Measurements from ENCODE around the gene ADGRL3. TPM values are rescaled to one million over a fixed set of nuclear protein-coding genes. Genes with fewer than 3 reads are reported as not detected.
"Not testable (repeated sequence)": the region's sequence is repeated elsewhere in the genome, so short reads cannot be mapped to it uniquely, and the experiment has no call there.

ADGRL3 gene
- polyA plus RNA-seq, 1 donor, result 31.1 TPM

DNA sequence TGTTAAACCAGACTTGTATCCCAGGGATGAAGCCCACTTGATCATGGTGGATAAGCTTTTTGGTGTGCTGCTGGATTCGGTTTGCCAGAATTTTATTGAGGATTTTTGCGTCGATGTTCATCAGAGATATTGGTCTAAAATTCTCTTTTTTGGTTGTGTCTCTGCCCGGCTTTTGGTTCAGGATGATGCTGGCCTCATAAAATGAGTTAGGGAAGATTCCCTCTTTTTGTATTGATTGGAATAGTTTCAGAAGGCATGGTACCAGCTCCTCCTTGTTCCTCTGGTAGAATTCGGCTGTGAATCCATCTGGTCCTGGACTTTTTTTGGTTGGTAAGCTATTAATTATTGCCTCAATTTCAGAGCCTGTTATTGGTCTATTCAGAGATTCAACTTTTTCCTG lies 556.8 kb downstream of the ADGRL3 start:
- DNase-seq, result not testable (repeated sequence)

DNA sequence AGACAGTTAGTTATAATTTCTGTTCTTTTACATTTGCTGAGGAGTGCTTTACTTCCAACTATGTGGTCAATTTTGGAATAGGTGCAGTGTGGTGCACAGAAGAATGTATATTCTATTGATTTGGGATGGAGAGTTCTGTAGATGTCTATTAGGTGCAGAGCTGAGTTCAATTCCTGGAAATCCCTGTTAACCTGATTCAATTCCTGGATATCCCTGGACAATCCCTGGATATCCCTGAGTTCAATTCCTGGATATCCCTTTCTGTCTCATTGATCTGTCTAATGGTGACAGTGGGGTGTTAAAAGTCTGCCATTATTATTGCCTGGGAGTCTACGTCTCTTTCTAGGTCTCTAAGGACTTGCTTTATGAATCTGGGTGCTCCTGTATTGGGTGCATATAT lies 557.9 kb downstream of the ADGRL3 start:
- not testable (repeated sequence) for DNase-seq

- not testable (repeated sequence) for DNase-seq
Observed at GRCh38 chr4:61758596-61758995, 558.5 kb downstream of the ADGRL3 start.

GRCh38 chr4:61759245-61759644 lies 559.1 kb downstream of the ADGRL3 start:
- DNase-seq, result not testable (repeated sequence)

- DNase-seq, result not testable (repeated sequence)
Observed at GRCh38 chr4:61759885-61760284, 559.8 kb downstream of the ADGRL3 start.

DNA sequence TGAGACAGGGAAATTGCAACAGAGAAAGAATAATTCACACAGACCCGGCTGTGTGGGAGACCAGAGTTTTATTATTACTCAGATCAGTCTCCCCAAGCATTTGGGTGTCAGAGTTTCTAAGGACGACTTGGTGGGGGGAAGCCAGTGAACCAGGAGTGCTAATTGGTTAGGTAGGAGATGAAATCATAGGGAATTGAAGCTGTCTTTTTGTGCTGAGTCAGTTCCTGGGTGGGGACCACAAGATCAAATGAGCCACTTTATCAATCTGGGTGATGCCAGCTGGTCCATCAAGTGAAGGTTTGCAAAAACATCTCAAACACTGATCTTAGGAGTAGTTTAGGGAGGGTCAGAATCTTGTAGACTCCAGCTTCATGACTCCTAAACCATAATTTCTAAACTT lies 560.7 kb downstream of the ADGRL3 start:
- DNase-seq, result no peak

- DNase-seq, result no peak
Observed at GRCh38 chr4:61762722-61763627, 562.8 kb downstream of the ADGRL3 start.

DNA sequence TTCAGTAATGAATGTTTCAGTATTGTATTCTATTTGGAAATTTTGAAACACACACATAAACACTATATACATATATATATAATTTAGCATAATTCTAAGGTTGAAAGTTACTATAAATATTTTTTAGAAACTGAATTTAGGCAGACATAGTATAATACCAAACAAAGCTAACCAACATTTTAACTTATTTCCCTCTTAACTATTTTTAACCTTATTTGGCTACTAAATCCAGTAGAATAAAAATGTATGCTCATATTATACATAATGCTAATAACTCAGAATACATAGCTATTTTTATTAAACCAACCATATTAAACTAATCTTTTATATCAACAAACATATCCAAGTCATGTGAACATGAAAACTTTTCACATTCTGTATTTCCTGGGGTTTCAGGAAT lies 563.6 kb downstream of the ADGRL3 start:
- no peak for DNase-seq

DNA sequence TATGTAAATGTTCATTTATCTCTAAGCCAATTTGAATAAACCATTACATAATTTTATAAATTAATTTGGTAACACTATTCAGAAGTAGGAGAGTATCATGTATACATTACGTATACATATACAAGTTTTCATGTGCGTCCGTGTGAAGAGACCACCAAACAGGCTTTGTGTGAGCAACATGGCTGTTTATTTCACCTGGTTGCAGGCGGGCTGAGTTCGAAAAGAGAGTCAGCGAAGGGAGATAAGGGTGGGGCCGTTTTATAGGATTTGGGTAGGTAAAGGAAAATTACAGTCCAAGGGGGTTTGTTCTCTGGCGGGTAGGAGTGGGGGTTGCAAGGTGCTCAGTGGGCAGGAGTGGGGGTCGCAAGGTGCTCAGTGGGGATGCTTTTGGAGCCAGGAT lies 564.0 kb downstream of the ADGRL3 start:
- DNase-seq, result not testable (repeated sequence)

DNA sequence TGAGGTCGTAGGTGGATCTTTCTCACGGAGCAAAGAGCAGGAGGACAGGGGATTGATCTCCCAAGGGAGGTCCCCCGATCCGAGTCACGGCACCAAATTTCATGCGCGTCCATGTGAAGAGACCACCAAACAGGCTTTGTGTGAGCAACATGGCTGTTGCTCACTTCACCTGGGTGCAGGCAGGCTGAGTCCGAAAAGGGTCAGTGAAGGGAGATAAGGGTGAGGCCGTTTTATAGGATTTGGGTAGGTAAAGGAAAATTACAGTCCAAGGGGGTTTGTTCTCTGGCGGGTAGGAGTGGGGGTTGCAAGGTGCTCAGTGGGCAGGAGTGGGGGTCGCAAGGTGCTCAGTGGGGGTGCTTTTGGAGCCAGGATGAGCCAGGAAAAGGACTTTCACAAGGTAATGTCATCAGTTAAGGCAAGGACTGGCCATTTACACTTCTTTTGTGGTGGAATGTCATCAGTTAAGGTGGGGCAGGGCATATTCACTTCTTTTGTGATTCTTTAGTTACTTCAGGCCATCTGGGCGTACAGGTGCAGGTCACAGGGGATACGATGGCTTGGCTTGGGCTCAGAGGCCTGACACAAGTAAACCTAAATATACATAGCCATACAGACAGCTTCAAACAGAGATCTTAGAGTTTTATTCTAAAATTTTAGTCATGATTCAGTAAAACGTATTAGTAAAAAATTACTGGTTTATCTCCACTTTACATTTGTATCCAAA lies 569.5 kb downstream of the ADGRL3 start:
- not testable (repeated sequence) for DNase-seq

GRCh38 chr4:61770456-61770855 lies 570.3 kb downstream of the ADGRL3 start:
- DNase-seq, result no peak

- DNase-seq, result no peak
Observed at GRCh38 chr4:61771056-61771455, 570.9 kb downstream of the ADGRL3 start.

DNA sequence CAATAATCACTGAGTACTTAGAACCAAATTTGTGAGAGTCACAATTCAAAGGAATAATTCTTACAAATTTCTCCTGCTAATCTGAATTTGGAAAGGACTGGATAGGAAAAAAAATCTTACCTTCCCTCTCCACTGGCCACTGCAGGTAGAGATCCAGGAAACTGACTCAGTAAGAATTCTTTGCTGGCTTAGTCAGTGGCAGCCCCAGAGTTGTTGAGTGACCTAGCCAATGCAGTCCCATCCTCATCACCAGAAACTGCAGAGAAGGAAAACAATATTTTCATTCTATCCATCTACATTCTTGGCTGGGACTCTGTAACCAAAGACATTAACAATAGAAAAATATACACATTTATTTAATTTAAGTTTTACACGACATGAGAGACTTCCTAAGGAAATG lies 572.0 kb downstream of the ADGRL3 start:
- DNase-seq, result no peak

DNA sequence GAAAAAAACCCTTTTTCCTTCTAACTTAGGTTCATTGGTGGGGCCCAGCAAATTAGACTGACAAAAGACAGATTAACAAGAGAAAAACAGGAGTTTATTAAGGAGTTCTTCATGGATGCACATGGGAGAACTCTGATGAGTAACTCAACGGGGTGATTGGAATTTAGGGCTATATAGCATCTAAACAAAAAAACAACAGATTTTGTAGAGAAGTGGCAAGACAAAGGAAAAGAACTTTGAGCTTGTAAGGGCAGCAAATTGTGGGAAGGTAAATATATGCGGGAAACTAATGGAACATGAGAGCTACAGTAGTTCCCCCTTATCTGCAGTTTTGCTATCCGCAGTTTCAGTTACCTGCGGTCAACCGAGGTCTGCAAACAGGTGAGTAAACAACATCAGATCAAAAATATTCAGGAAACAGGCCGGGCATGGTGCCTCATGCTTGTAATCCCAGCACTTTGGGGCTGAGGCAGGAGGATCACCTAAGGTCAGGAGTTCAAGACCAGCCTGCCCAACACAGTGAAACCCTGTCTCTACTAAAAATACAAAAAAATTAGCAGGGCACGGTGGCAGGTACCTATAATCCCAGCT lies 573.6 kb downstream of the ADGRL3 start:
- DNase-seq, result no peak

GRCh38 chr4:61782133-61782532 lies 582.0 kb downstream of the ADGRL3 start:
- no peak for DNase-seq

DNA sequence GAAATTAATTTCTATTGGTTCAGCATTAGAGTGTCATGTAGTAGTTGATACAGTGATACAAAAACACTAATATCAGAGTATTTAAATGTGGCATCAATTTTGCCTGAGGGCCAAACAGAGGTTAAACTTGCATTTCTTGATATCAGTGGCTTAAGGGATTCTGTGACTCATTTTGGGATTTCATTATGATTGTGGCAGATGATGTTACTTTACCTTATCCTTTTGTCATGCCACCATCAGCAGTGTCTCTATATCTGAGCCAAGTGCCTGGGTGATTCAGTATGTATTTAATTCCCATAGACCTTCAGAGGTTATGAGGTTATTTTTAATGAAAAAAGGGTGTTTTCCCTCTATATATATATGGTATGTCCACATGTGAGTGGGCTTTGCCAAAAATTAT lies 582.9 kb downstream of the ADGRL3 start:
- no peak for DNase-seq

DNA sequence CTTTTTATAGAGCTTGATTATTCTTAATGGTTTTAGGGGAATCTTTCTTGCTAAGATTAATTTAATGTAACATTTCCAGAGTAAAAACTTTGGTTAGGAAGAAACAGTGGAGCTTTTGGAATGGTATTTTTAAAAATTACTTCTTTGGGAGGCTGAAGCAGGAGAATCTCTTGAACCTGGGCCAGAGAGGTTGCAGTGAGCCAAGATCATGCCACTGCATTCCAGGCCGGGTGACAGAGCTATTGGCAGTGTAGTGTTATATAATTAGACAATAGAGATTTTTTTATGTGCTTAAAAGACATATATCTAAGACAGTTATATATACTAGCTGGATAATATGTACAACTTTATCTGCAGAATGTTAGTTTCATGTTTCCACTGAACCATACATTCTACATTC lies 585.6 kb downstream of the ADGRL3 start:
- no peak for DNase-seq

DNA sequence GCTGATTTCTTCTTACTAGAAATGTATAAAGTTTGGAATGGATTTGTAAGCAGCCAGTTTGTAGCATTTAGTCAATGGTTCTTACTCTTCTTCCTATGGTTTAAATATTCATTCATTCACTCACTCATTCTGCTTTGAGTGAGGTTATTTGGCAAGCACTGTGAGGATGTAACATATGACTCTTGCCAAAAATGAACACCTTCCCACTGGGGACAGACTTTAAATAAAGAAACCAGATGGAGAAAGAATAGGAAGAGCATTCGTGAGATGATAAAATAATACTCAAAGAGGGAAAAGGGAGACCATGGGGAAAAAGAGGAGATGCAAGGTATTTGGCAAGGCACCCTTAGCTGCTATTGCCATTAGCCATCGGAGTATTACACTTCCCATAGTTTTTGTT lies 586.1 kb downstream of the ADGRL3 start:
- DNase-seq, result no peak

DNA sequence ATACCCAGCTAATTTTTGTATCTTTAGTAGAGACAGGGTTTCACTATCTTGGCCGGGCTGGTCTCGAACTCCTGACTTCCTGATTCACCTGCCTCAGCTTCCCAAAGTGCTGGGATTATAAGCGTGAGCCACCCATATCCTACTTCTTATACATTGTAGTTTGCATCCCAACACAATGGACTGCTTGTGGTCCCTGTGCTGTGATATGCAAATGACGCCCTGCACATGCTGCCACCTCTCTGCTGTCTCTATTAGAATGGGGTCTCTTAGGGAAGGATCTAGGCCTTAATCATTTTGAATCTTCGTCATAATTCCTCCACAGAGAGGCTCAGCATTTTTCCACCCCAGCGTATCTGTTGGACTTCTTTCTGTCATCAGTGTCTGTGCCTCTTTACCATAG lies 595.9 kb downstream of the ADGRL3 start:
- no peak for DNase-seq

- DNase-seq, result no peak
Observed at GRCh38 chr4:61799794-61800193, 599.7 kb downstream of the ADGRL3 start.

- DNase-seq, result no peak
Observed at GRCh38 chr4:61805227-61805626, 605.1 kb downstream of the ADGRL3 start.

GRCh38 chr4:61805979-61806378 lies 605.9 kb downstream of the ADGRL3 start:
- DNase-seq, result no peak

GRCh38 chr4:61812171-61812570 lies 612.0 kb downstream of the ADGRL3 start:
- no peak for DNase-seq

Measured in left kidney (tissue), 2 donors.